Uterus (tissue), 4 donors: ENCODE data around the gene ITM2B. TPM values are rescaled to one million over a fixed set of nuclear protein-coding genes. Genes with fewer than 3 reads are reported as not detected.
A peak's percentile ranks its signal among the peaks of the same experiment; 100 is the strongest.

Experiments used
- DNase-seq, 2 donors: peaks; one replicate each; pipeline ENCODE4 v3.0.0-alpha.2; 2019 to 2020
- H3K27ac ChIP-seq, 2 donors: fragments of 200-600 bp; sonication (generic); 1 replicate in 1 of 2; 2 replicates in 1 of 2; pipeline ENCODE4 v1.5.1; 2016 to 2018
- H3K27me3 ChIP-seq, 2 donors: fragments of 200-600 bp; sonication (generic); one replicate each; pipeline ENCODE4 v1.5.1; 2018 to 2019; ENCODE audit warnings: control low read depth in 1 of 2
- H3K36me3 ChIP-seq, 2 donors: fragments of 200-600 bp; sonication (generic); one replicate each; pipeline ENCODE4 v1.5.1; 2019; ENCODE audit warnings: control low read depth in 1 of 2
- H3K4me1 ChIP-seq, 2 donors: fragments of 200-600 bp; sonication (generic); one replicate each; pipeline ENCODE4 v1.5.1; 2018 to 2019; ENCODE audit warnings: control low read depth in 1 of 2
- H3K4me3 ChIP-seq, 2 donors: fragments of 200-600 bp; sonication (generic); 1 replicate in 1 of 2; 2 replicates in 1 of 2; pipeline ENCODE4 v1.5.1; 2018 to 2019; ENCODE audit warnings: mild to moderate bottlenecking in 1 of 2
- H3K9me3 ChIP-seq, 2 donors: fragments of 200-600 bp; sonication (generic); one replicate each; pipeline ENCODE4 v1.5.1; 2019; ENCODE audit warnings: control low read depth in 1 of 2
- POLR2A ChIP-seq, 2 donors: fragments of 450-650 bp; IDR thresholded peaks; one replicate each; pipeline ENCODE4 v1.6.1; 2016; ENCODE audit warnings: antibody characterized with exemption in 2 of 2, mild to moderate bottlenecking in 1 of 2, moderate library complexity in 1 of 2
- intact Hi-C: fragments of 100-400 bp; cut with DNase I; formaldehyde crosslinking; loops from one replicate; pipeline ENCODE4 v1.15.1; 2023; ENCODE audit warnings: low total_unique reads
- total RNA-seq, 4 donors: library from RNA; depleted of rRNA in 3 of 4; stranded (reverse); fragments of >200 nt in 3 of 4; gene quantifications; one replicate each; pipeline versions ENCODE4 v1.1.0 to v1.2.4, GENCODE V29; 2014 to 2023
- TF ChIP-seq, protein P1 (sequence below), 4 experiments: fragments of 200-600 bp in 2 of 4; fragments of 450-650 bp in 2 of 4; sonication (generic) in 2 of 4; IDR thresholded peaks; one replicate each; pipeline ENCODE4 v1.5.1; 2016 to 2019; ENCODE audit warnings: antibody characterized with exemption in 4 of 4, mild to moderate bottlenecking in 2 of 4, moderate library complexity in 1 of 4
- donor health status: DM: yes; HTN: yes; CAD: no.

ITM2B gene
- total RNA-seq, 4 donors from 2014 or later, result 326 to 725 (median 565) TPM

DNA sequence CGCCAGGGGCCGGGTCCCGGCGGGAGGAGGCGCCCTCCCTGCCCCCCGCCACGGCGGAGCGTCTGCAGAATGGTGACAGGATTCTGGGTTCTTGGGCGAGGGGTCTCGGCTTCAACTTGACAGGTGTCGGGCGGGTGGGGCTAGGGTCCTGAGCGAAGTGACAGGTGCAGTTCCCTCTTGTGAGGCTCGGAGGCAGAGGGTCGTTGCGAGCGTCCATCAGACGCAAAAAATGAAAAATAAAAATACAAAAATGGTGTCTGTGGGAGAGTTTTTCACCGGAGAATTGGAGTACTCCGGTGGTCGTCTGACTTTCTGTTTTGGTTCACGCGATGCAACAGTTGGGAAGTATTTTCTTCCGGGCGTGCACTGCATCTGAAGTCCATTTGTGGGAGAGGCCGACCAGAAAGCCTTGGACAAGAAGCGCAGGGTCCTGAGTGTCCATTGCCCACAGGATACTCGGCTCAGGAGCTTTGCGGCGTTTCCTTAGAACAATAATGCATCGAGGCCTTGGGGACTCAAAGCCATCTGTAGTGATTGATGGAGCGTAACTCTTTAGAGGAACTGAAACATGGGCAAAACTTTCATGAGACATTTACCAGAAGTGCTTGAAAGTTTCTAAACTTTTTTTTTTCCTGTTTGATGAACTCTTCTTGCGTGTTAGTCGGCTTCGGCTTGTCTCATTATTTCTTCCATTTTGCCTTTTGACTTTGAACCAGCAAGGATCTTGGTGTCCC lies 71.3 kb downstream of the ITM2B start:
- peak in 1 of 2 donors; percentile 38 for DNase-seq
- TF ChIP-seq, protein P1, sequence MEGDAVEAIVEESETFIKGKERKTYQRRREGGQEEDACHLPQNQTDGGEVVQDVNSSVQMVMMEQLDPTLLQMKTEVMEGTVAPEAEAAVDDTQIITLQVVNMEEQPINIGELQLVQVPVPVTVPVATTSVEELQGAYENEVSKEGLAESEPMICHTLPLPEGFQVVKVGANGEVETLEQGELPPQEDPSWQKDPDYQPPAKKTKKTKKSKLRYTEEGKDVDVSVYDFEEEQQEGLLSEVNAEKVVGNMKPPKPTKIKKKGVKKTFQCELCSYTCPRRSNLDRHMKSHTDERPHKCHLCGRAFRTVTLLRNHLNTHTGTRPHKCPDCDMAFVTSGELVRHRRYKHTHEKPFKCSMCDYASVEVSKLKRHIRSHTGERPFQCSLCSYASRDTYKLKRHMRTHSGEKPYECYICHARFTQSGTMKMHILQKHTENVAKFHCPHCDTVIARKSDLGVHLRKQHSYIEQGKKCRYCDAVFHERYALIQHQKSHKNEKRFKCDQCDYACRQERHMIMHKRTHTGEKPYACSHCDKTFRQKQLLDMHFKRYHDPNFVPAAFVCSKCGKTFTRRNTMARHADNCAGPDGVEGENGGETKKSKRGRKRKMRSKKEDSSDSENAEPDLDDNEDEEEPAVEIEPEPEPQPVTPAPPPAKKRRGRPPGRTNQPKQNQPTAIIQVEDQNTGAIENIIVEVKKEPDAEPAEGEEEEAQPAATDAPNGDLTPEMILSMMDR (IDR thresholded peaks at IDR 0.05), result no peak
- no peak for TF ChIP-seq POLR2A (IDR thresholded peaks at IDR 0.05)

DNA sequence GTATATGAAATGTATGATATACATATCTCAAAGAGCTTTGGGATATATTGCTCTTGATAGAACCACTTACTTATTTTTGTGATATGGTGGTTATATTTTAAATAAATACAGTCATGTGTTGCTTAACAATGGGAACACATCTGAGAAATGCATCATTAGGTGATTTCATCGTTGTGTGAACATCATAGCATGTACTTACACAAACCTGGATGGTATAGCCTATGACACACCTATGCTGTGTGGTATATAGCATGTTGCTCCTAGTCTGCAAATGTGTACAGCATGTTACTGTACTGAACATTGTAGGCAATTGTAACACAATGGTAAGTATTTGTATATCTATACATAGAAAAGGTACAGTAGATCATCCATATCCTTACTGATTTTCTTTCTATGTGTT lies 78.2 kb downstream of the ITM2B start:
- no peaks in the 10 kb centered on the region for H3K27me3 ChIP-seq
- H3K27ac ChIP-seq, result no peak overlapping the region
- H3K4me1 ChIP-seq, result no peaks in the 10 kb centered on the region
- H3K36me3 ChIP-seq, result no peaks in the 10 kb centered on the region
- no peak overlapping the region for H3K4me3 ChIP-seq
- DNase-seq, result no peak
- TF ChIP-seq, protein P1 (IDR thresholded peaks at IDR 0.05), result no peak
- no peak for TF ChIP-seq POLR2A (IDR thresholded peaks at IDR 0.05)
- intact Hi-C loops, result no loop called here
- no peaks in the 10 kb centered on the region for H3K9me3 ChIP-seq

More for the DNA sequence above, 71.3 kb downstream of the ITM2B start:
- H3K4me3 ChIP-seq, result peak overlapping the region; percentile 85 to 94
- H3K27me3 ChIP-seq, result no peaks in the 10 kb centered on the region
- H3K9me3 ChIP-seq, result no peaks in the 10 kb centered on the region
- no peaks in the 10 kb centered on the region for H3K36me3 ChIP-seq
- intact Hi-C loops, result loop anchor here (10.0 kb wide), 1 partner anchor 70 kb away; the partner anchor contains the start of gene ITM2B
- peaks cover 0 to 13% of the 10 kb centered on the region in 2 donors for H3K4me1 ChIP-seq
- H3K27ac ChIP-seq, result peak overlapping the region; percentile 97 to 99

DNA sequence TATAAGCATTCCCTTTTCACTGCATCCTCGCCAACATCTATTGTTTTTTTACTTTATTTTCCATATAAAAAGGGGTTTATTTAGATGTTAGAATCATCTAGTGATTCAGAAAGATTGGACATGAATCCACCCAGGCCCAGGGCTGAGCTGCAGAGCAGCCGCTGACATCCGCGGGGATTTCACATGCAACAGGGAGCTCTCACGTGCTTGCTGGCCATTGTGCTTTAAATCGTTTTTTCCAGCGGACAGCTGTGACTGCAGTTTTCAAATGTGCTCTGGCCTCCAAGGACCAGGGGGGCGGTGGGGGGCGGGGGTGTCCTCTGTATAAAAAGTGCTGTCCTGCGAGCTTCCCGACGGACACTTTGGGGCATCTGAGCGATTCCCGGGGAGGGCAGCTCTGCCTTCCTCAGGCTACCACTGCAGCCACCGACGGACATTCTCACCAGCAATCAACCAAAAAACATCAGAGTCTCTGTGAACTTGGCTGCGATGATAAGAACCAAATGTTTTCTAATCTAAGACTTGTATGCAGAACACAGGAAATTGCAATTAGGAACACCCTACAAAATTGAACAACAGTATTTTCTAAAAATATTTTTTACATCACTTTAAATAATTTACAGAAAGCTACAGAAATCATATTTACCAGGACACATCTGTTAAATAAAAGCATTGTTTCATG lies 83.1 kb downstream of the ITM2B start:
- no peak overlapping the region for H3K27ac ChIP-seq
- TF ChIP-seq POLR2A (IDR thresholded peaks at IDR 0.05), result no peak
- TF ChIP-seq, protein P1 (IDR thresholded peaks at IDR 0.05), result no peak
- no peaks in the 10 kb centered on the region for H3K36me3 ChIP-seq
- H3K4me3 ChIP-seq, result no peak overlapping the region
- no peak for DNase-seq
- H3K9me3 ChIP-seq, result no peaks in the 10 kb centered on the region
- intact Hi-C loops, result no loop called here
- H3K27me3 ChIP-seq, result no peaks in the 10 kb centered on the region
- no peaks in the 10 kb centered on the region for H3K4me1 ChIP-seq

DNA sequence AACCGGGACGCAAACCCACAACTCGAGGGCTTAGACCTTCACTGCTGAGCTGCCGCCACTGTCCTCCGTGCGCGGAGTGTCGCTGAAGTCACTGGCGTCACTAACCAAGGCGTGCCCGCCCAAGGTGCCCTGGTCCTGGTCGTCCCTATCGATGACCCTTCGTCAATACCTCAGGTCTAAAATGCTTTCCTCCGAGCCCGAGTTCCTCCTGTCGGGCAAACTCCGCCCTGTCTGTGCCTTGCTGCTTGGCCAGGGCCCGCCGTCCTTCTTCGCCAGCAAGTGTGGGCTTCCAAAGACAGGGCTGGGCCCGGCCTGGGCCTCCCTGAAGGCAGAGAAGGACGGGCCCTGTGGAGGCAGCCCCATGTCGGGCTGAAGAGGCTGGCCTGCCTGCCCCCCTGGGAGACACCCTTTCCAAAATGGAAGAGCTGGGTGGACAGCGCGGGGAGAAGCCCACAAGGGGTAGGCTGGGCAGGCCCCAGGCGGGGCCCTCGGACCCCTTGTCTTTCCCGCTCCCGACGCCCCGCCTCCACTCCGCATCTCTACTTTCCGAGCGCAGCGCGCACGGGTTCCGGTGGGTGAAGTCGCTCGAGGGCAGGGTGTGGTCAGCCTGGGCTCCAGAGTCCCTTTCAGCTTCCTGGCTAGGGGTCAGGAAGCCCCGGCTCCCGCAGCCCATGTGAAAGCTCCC lies 84.0 kb downstream of the ITM2B start:
- Histone ChIP-seq H3K9me3 (peaks cover 0 to 3% of the 10 kb centered on the region in 2 donors), H3K36me3 (no peaks in the 10 kb centered on the region), H3K27ac (no peak overlapping the region), H3K4me1 (no peaks in the 10 kb centered on the region), H3K4me3 (no peak overlapping the region), H3K27me3 (no peaks in the 10 kb centered on the region)
- intact Hi-C loops, result no loop called here
- no peak for DNase-seq
- TF ChIP-seq, protein P1 (IDR thresholded peaks at IDR 0.05), result no peak
